HG03097 (cell line): ENCODE data around the gene HIVEP2.

Source experiments
- ATAC-seq: cut with Tn5 transposase; IDR thresholded peaks from one replicate; pipeline ENCODE4 v1.9.1; 2021; ENCODE audit not compliant: unreplicated experiment, low FRiP score

HIVEP2 gene

GRCh38 chr6:142718667-142719191 is 226.2 kb downstream of the HIVEP2 start:
- no peak for ATAC-seq

- ATAC-seq = no peak
Observed at GRCh38 chr6:142716097-142716496, 228.9 kb downstream of the HIVEP2 start.

GRCh38 chr6:142714951-142715785 is 229.8 kb downstream of the HIVEP2 start:
- no peak for ATAC-seq

- ATAC-seq = no peak
Observed at GRCh38 chr6:142713959-142714358, 231.0 kb downstream of the HIVEP2 start.

GRCh38 chr6:142712231-142712630 is 232.7 kb downstream of the HIVEP2 start:
- ATAC-seq = no peak

- ATAC-seq = no peak
Observed at GRCh38 chr6:142708651-142709050, 236.3 kb downstream of the HIVEP2 start.

- no peak for ATAC-seq
Observed at GRCh38 chr6:142707255-142707654, 237.7 kb downstream of the HIVEP2 start.

- no peak for ATAC-seq
Observed at GRCh38 chr6:142706210-142706609, 238.8 kb downstream of the HIVEP2 start.

- no peak for ATAC-seq
Observed at GRCh38 chr6:142705054-142705453, 239.9 kb downstream of the HIVEP2 start.

GRCh38 chr6:142702501-142703460 is 242.2 kb downstream of the HIVEP2 start:
- no peak for ATAC-seq
